K562 (cell line): Measurements from ENCODE around the gene XPNPEP3. TPM values are rescaled to one million over a fixed set of nuclear protein-coding genes. Genes with fewer than 3 reads are reported as not detected.

Experiments
- MAFK ChIP-seq: IDR thresholded peaks from 2 replicates; pipeline ENCODE4 v1.6.1; 2011; ENCODE audit warnings: low read length, improper control_type of control experiment
- PHF8 ChIP-seq: fragments of 200-600 bp; sonication (generic); IDR thresholded peaks from 2 replicates; pipeline ENCODE4 v1.6.1; 2012; ENCODE audit warnings: mixed run types, mild to moderate bottlenecking, inconsistent platforms, low read length, moderate library complexity, borderline replicate concordance
- SNAPC5 ChIP-seq: fragments of 250-450 bp; sonication (Bioruptor Pico); IDR thresholded peaks from 2 replicates; pipeline ENCODE4 v1.8.0; 2021; ENCODE audit warnings: moderate library complexity, mild to moderate bottlenecking, inconsistent platforms
- SPI1 ChIP-seq: IDR thresholded peaks from 2 replicates; pipeline ENCODE4 v1.6.1; 2011; ENCODE audit warnings: low read depth, low read length, control low read depth, borderline replicate concordance
- XRCC3 ChIP-seq: fragments of 450-650 bp; IDR thresholded peaks from 2 replicates; pipeline ENCODE4 v1.6.1; 2017; ENCODE audit warnings: mild to moderate bottlenecking, moderate library complexity
- ZBTB33 ChIP-seq: sonication (generic); formaldehyde crosslinking; IDR thresholded peaks from 2 replicates; pipeline ENCODE4 v1.8.1; 2023; ENCODE audit warnings: mild to moderate bottlenecking, missing genetic modification reagents
- polyA plus RNA-seq, 8 experiments: library from polyadenylated mRNA; depleted of rRNA in 4 of 8; stranded (reverse) in 5 of 8; unstranded in 3 of 8; fragments of >200 nt; fragmentation: Nextera tagmentation in 2 of 8; fragmentation: Illumina TruSeq in 1 of 8; extraction: Ambion mirVana in 2 of 8; extraction: Trizol in 1 of 8; gene quantifications; 2 replicates each; pipeline versions ENCODE4 v1.2.1 to v1.2.3, GENCODE V29; 2011 to 2014; ENCODE audit warnings: inconsistent platforms in 1 of 8, missing spikeins in 1 of 8
- total RNA-seq, 7 experiments: library from RNA; depleted of rRNA in 6 of 7; stranded (reverse); fragments of >200 nt in 6 of 7; fragmentation: Illumina TruSeq in 2 of 7; extraction: Trizol in 2 of 7; gene quantifications; 2 replicates each; pipeline versions ENCODE4 v1.2.1 to v1.2.3, GENCODE V29; 2011 to 2021; ENCODE audit warnings: low replicate concordance in 1 of 7
- TF ChIP-seq, protein P1 (sequence below): sonication (generic); formaldehyde crosslinking; IDR thresholded peaks from 2 replicates; pipeline ENCODE4 v1.8.0; 2023; ENCODE audit warnings: mild to moderate bottlenecking, missing genetic modification reagents
- TF ChIP-seq, protein P2 (sequence below): fragments of 250-450 bp; sonication (Bioruptor Pico); IDR thresholded peaks from 2 replicates; pipeline ENCODE4 v1.4.0; 2020; ENCODE audit warnings: borderline replicate concordance

Gene XPNPEP3
- total and polyA plus RNA-seq, 9 of the 15 experiments (the other 6 are each of a cell fraction or from before 2014, with no cell fraction given): 9.1 to 22.6 (median 15.6) TPM

- TF ChIP-seq, protein P1, sequence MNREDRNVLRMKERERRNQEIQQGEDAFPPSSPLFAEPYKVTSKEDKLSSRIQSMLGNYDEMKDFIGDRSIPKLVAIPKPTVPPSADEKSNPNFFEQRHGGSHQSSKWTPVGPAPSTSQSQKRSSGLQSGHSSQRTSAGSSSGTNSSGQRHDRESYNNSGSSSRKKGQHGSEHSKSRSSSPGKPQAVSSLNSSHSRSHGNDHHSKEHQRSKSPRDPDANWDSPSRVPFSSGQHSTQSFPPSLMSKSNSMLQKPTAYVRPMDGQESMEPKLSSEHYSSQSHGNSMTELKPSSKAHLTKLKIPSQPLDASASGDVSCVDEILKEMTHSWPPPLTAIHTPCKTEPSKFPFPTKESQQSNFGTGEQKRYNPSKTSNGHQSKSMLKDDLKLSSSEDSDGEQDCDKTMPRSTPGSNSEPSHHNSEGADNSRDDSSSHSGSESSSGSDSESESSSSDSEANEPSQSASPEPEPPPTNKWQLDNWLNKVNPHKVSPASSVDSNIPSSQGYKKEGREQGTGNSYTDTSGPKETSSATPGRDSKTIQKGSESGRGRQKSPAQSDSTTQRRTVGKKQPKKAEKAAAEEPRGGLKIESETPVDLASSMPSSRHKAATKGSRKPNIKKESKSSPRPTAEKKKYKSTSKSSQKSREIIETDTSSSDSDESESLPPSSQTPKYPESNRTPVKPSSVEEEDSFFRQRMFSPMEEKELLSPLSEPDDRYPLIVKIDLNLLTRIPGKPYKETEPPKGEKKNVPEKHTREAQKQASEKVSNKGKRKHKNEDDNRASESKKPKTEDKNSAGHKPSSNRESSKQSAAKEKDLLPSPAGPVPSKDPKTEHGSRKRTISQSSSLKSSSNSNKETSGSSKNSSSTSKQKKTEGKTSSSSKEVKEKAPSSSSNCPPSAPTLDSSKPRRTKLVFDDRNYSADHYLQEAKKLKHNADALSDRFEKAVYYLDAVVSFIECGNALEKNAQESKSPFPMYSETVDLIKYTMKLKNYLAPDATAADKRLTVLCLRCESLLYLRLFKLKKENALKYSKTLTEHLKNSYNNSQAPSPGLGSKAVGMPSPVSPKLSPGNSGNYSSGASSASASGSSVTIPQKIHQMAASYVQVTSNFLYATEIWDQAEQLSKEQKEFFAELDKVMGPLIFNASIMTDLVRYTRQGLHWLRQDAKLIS (CRISPR knock-in tag): no peak
- TF ChIP-seq SPI1: no peak
- TF ChIP-seq SNAPC5: no peak
- TF ChIP-seq XRCC3: no peak
- no peak for TF ChIP-seq ZBTB33
- TF ChIP-seq MAFK: peak; percentile 22; the same call in 1 of the 2 replicates
- TF ChIP-seq PHF8: no peak
- TF ChIP-seq, protein P2, sequence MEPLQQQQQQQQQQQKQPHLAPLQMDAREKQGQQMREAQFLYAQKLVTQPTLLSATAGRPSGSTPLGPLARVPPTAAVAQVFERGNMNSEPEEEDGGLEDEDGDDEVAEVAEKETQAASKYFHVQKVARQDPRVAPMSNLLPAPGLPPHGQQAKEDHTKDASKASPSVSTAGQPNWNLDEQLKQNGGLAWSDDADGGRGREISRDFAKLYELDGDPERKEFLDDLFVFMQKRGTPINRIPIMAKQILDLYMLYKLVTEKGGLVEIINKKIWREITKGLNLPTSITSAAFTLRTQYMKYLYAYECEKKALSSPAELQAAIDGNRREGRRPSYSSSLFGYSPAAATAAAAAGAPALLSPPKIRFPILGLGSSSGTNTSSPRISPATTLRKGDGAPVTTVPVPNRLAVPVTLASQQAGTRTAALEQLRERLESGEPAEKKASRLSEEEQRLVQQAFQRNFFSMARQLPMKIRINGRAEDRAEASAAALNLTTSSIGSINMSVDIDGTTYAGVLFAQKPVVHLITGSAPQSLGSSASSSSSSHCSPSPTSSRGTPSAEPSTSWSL (CRISPR knock-in tag): no peak
Observed at GRCh38 chr22:40877488-40877887, 20.5 kb downstream of the XPNPEP3 start (continued).
